ENCODE data around the gene ENTPD7.
A peak's percentile ranks its signal among the peaks of the same experiment; 100 is the strongest.
"Not testable (repeated sequence)": the region's sequence is repeated elsewhere in the genome, so short reads cannot be mapped to it uniquely, and the experiment has no call there.

The ENTPD7 gene, protein sequence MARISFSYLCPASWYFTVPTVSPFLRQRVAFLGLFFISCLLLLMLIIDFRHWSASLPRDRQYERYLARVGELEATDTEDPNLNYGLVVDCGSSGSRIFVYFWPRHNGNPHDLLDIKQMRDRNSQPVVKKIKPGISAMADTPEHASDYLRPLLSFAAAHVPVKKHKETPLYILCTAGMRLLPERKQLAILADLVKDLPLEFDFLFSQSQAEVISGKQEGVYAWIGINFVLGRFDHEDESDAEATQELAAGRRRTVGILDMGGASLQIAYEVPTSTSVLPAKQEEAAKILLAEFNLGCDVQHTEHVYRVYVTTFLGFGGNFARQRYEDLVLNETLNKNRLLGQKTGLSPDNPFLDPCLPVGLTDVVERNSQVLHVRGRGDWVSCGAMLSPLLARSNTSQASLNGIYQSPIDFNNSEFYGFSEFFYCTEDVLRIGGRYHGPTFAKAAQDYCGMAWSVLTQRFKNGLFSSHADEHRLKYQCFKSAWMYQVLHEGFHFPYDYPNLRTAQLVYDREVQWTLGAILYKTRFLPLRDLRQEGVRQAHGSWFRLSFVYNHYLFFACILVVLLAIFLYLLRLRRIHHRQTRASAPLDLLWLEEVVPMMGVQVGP

GRCh38 chr10:99659031-99659867 lies at the start of gene ENTPD7:
TSS of gene ENTPD7 (plus strand) at chr10:99659509. CDS start at chr10:99659957, 448 bp downstream.
- peak; percentile 99 for DNase-seq (ENCODE audit: low spot score)
- peak; percentile 32 for FAIRE-seq

DNA sequence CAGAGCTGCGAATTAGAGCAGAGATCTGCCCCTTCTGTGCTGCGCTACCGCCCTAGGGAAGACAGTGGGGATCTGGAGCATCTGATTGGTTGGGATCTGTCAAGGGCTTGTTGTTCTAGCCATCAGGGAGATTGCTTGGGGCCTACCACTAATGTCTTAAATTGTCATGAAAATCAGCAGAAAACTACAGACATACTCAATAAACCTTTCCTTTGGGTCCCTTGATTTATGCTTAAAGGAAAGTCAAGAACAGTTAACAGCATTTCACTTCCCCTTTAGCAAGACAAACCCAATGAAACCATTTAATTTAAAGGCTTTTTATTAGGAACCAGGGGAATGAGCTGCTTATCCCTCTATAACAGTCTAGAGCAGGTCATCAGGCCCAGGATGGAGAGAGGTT lies 49.1 kb upstream of the ENTPD7 start:
- no peak for FAIRE-seq
- DNase-seq (ENCODE audit: low spot score): no peak

DNA sequence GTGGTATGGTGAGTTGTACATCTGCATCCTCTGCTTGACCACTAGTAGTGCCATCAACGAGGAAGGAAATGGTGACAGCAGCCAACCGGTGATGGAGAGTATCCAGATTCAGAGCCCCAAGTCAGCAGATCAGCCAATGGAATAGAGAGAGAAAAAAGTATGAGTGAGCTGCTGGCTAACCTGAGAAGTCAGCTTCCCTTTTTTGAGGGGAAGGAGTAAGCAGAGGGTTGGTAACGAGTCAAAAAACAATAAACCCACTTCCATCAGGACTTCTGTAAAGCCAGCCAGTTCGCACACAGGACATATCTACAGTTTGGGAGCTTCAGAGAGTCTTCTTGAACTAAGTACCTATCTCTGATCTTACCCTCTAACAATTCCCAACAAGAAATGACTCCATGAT lies 48.0 kb upstream of the ENTPD7 start:
- FAIRE-seq (no peak), DNase-seq (ENCODE audit: low spot score) (no peak)

- FAIRE-seq: peak; percentile 46
- DNase-seq (ENCODE audit: low spot score): peak; percentile 69
Observed at GRCh38 chr10:99612167-99612831, 47.0 kb upstream of the ENTPD7 start.

DNA sequence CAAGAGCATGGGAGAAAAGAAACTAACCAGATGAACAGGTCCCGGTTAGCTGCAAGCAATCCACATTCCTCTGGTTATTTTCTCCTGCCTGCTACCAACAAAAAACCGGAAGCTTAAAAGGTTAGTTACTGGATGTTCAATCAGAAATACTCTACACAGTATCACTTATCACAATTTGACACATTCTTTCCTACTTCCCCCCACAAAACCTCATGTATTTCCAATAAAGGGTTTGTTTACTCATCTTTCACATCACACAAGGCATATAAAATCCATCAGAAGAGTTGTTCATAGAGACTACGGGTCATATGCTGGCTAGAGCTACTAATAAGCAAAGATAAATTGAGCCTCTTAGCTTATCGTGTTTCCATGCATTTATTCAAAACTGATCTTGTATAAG lies 43.9 kb upstream of the ENTPD7 start:
- DNase-seq (ENCODE audit: low spot score) (no peak), FAIRE-seq (no peak)

DNA sequence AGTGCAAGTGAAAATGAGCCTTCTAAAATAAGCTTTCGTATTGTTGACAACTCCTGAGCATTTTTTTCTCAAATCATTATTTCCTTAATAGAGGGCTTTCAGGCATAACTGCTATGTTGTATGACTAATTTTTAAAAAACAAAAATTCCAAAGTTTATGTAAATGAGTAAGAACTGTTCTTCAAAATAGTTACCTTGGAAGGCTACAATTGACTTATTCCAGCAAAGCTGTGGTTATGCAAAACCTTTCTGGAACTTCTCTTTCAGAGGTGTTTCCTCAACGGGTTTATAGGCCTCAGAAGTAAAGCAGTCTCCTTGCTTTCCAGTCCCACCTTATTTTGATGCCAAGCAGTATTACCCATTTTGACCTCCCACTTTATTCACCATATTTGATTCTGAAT lies 41.6 kb upstream of the ENTPD7 start:
- no peak for DNase-seq (ENCODE audit: low spot score)
- FAIRE-seq: no peak

GRCh38 chr10:99619090-99619800 lies 40.1 kb upstream of the ENTPD7 start:
- no peak for DNase-seq (ENCODE audit: low spot score)
- FAIRE-seq: no peak

DNA sequence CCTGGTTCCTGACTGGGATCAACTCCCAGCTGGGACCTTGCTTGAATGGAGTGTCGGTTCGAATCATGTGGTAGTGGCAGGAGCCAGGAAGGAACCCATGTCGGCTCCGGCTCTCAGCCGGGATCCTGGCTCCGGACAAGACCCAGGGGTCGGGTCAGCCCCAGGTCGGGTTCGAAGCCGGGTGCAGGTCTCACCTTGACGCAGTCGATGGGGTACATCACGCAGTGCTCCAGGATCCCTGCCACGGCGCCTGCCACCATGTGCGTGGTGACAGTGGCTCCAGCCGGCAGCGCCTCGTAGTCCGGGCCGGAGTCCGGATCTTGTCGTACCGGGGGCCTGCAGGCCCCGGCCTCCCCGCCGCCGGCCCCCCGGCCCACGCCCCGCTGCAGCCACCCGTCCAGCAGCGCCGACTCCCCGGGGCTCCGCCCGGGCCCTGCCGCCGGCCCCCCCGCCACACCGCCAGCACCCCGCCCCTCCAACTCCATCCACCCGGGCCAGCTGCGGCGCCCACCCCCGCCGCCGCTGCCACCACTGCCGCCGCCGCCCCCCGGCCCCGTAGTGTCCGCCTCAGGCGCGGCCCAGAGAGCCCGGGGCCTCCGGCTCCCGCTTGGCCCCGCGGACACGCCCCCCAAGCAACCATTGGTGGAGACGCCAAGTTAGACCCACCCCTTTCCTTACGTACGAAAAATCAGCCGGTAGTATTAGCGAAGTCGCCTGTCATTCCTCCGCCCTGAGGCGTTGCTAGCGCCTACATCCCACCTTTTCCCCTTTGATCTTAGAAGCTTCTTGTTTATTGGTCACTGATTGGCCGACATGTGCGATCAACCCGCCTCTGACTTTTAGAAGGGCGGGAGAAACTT lies 39.2 kb upstream of the ENTPD7 start, which contains the start of gene SLC25A28:
SLC25A28 (minus strand) TSS at position 589 of the 860 bp plus-strand sequence; CDS start at position 485, 104 bp downstream.
- no peak for FAIRE-seq

DNA sequence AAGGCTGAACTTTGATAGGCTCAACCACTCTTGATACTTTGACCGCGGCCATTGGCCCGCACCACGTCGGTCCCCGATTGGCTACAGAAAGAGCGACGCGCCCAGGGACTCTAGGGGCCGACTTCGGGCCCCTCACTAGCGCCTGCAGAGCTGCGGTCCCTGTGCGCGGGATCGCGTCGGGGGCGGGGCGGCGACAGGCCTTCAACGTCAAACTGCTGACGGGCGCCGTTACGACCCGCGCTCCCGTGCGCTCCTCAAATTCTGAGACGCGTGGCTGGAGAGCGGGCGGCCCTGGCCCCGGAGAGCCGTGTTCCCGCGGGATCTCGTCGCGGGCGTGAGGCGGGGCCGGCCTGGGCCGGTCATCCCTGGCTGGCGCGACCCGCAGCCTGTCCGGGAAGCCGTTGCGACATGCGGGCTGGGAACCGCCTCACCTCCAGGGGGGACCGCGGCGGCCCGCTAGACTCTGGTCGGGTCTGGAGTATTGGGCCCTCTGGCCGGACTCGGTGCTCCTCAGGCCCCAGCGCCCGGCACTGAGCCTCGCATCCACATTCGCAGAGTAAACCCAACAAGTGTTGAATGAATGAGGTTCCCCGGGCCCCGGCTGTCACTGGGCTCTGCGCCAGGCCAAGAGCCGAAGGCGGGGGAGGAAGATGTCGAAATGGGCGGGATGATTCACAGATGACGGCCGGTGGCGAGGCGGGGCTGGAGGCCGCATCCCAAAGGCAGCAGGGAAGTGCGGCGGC lies 38.4 kb upstream of the ENTPD7 start:
- no peak for FAIRE-seq

More for the DNA sequence above, 39.2 kb upstream of the ENTPD7 start, which contains the start of gene SLC25A28:
- DNase-seq (ENCODE audit: low spot score): peak; percentile 96

GRCh38 chr10:99621454-99622251 lies 37.7 kb upstream of the ENTPD7 start:
- FAIRE-seq: no peak

More for the DNA sequence above, 38.4 kb upstream of the ENTPD7 start:
- DNase-seq (ENCODE audit: low spot score): peak; percentile 92

DNA sequence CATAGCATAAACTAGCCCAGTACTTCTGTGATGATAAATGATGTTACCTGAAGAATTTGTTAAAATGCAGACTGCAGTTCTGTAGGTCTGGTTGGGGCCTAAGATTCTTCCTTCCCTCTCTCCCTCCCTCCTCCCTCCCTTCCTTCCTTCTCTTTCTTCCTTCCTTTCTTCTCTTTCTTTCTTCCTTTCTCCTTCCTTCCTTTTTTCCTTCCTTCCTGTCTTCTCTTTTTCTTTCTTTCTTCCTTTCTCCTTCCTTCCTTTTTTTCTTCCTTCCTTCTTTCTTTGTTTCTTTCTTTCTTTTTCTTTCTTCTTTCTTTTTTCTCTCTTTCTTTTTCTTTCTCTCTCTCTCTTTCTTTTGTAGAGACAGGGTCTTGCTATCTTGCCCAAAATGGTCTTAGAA lies 35.4 kb upstream of the ENTPD7 start:
- FAIRE-seq (no peak), DNase-seq (ENCODE audit: low spot score) (no peak)

More at GRCh38 chr10:99621454-99622251, 37.7 kb upstream of the ENTPD7 start:
- DNase-seq (ENCODE audit: low spot score): no peak

DNA sequence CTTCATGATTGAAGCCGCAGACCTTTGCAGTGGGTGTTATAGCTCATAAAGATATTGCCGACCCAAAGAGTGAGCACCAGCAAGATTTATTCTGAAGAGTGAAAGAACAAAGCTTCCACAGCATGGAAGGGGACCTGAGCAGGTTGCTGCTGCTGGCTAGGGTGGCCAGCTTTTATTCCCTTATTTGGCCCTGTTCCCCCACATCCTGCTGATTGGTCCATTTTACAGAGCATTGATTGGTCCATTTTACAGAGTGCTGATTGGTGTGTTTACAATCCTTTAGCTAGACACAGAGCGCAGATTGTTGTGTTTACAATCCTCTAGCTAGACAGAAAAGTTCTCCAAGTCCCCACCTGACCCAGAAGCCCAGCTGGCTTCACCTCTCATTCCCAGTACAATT lies 34.2 kb upstream of the ENTPD7 start:
- not testable (repeated sequence) for DNase-seq (ENCODE audit: low spot score); FAIRE-seq

DNA sequence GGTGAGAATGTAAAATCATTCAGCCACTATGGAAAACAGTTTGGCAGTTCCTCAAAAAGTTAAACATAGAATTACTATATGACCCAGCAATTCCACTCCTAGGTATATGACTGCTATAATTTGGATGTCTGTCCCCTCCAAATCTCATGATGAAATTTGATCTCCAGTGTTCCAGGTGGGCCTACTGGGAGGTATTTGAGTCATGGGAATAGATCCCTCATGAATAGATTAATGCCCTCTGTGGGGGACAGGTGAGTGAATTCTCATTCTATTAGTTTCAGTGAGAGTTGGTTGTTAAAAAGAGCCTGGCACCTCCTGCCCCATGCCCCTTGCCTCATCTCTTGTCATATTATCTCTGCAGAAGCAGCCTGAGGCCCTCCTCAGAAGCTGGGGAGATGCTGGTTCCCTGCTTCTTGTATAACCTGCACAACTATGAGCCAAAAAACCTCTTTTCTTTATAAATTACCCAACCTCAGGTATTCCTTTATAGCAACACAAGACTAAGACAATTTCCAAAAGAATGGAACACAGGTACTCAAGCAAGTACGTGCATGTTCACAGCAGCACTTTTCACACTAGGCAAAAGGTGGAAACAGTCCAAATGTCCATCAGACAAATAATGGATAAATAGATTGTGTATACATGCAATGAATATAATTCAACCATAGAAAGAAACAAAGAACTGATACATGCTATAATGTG lies 30.2 kb upstream of the ENTPD7 start:
- no peak for FAIRE-seq
- DNase-seq (ENCODE audit: low spot score): no peak

- FAIRE-seq: no peak
Observed at GRCh38 chr10:99629625-99629978, 29.7 kb upstream of the ENTPD7 start.

GRCh38 chr10:99630433-99630832 lies 28.9 kb upstream of the ENTPD7 start:
- FAIRE-seq (no peak), DNase-seq (ENCODE audit: low spot score) (peak; percentile 13)

More at GRCh38 chr10:99629625-99629978, 29.7 kb upstream of the ENTPD7 start:
- DNase-seq (ENCODE audit: low spot score): no peak

- no peak for DNase-seq (ENCODE audit: low spot score)
- FAIRE-seq: no peak
Observed at GRCh38 chr10:99630991-99631390, 28.3 kb upstream of the ENTPD7 start.

DNA sequence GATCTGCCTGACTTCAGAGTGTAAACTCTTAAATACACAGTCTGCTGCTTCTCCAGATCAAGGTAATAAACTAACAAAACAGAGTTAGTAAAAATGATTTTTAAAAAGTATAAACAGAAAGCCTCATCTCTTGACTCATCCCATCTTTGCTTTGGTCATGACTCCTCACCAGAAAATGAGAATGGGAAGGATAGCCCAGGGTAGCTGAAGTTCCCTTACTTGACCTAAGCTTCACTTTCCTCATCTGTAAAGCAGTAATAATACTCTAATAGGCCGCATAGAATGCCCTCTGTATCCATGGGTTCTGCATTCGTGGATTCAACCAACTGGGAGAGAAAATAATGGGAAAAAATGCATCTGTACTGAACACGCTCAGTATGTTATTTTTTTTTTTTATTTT lies 27.8 kb upstream of the ENTPD7 start:
- DNase-seq (ENCODE audit: low spot score) (no peak), FAIRE-seq (no peak)

Measured in urothelium cell line (cell line).